Measurements from ENCODE around the gene CLK2. TPM values are rescaled to one million over a fixed set of nuclear protein-coding genes. Genes with fewer than 3 reads are reported as not detected.

Gene CLK2
- total and polyA plus RNA-seq, 9 of the 15 experiments (the other 6 are each of a cell fraction or from before 2014, with no cell fraction given): 13.5 to 81.4 (median 39.6) TPM

GRCh38 chr1:155244368-155245162 lies 28.7 kb downstream of the CLK2 start (continued):
- TF ChIP-seq RBM39 (optimal IDR thresholded peaks at IDR 0.05; ENCODE audit: low read depth, low read length) (peak; percentile 99), ZNF444 (CRISPR knock-in tag; IDR thresholded peaks at IDR 0.05) (no peak), BCOR (IDR thresholded peaks at IDR 0.05) (peak; percentile 98), ZNF780A (CRISPR knock-in tag; IDR thresholded peaks at IDR 0.05) (no peak), RNF219 (CRISPR knock-in tag; IDR thresholded peaks at IDR 0.05) (no peak), BCLAF1 (IDR thresholded peaks at IDR 0.05; ENCODE audit: borderline replicate concordance in 1 of 2, control insufficient read depth in 1 of 2, low read depth in 2 of 2, low read length in 1 of 2) (peak in 1 of 2 experiments; percentile 77; a peak in 1 of 4 replicates), JUND (IDR thresholded peaks at IDR 0.05; ENCODE audit: borderline replicate concordance, low read depth, low read length) (peak; percentile 93), JUND (tag; IDR thresholded peaks at IDR 0.05; ENCODE audit: borderline replicate concordance, low read depth, low read length) (peak; percentile 76; the same call in 1 of the 3 replicates), RBBP5 (IDR thresholded peaks at IDR 0.05; ENCODE audit: borderline replicate concordance, insufficient read depth, low read length, poor library complexity, severe bottlenecking) (no peak), ZNF57 (CRISPR knock-in tag; IDR thresholded peaks at IDR 0.05) (no peak), ZEB2 (IDR thresholded peaks at IDR 0.05) (peak; percentile 92), ATF3 (IDR thresholded peaks at IDR 0.05) (no peak), ATF3 (CRISPR knock-in tag; conservative IDR thresholded peaks at IDR 0.05) (peak; percentile 93), FOXM1 (IDR thresholded peaks at IDR 0.05; ENCODE audit: low read depth) (peak; percentile 96), FOXM1 (CRISPR knock-in tag; IDR thresholded peaks at IDR 0.05; ENCODE audit: low read depth) (peak; percentile 92), CSDE1 (IDR thresholded peaks at IDR 0.05) (no peak), ZNF133 (CRISPR knock-in tag; IDR thresholded peaks at IDR 0.05) (no peak), RNF2 (IDR thresholded peaks at IDR 0.05) (peak; percentile 98), PTTG1 (tag; IDR thresholded peaks at IDR 0.05; ENCODE audit: low read depth) (no peak), MCM5 (IDR thresholded peaks at IDR 0.05; ENCODE audit: low read depth) (no peak), KAT2B (IDR thresholded peaks at IDR 0.05; ENCODE audit: low read depth, low read length) (no peak), ILF3 (IDR thresholded peaks at IDR 0.05; ENCODE audit: borderline replicate concordance) (no peak), SNRNP70 (optimal IDR thresholded peaks at IDR 0.05; ENCODE audit: low read depth, low read length) (no peak)
